Measurements from ENCODE around the gene CDK14. TPM values are rescaled to one million over a fixed set of nuclear protein-coding genes. Genes with fewer than 3 reads are reported as not detected.
"Not testable (repeated sequence)": the region's sequence is repeated elsewhere in the genome, so short reads cannot be mapped to it uniquely, and the experiment has no call there.

Gene CDK14
- total RNA-seq, 5 donors from 2014 or later (not counting 1 experiment from before 2014, with no cell fraction given) = 0.86 to 6.6 (median 1.6) TPM

- Histone ChIP-seq H3K36me3 (ENCODE audit: control insufficient read depth in 2 of 2, extremely low read depth in 1 of 2, insufficient read depth in 1 of 2, low read length in 1 of 2) (no peaks in the 10 kb centered on the region), H3K27ac (ENCODE audit: low read length) (no peak overlapping the region), H3K4me1 (ENCODE audit: control insufficient read depth in 1 of 2, extremely low read depth in 1 of 2, insufficient read depth in 2 of 2, low read length in 2 of 2) (no peaks in the 10 kb centered on the region), H3K4me3 (ENCODE audit: control insufficient read depth in 1 of 2, extremely low read depth in 1 of 2, low read length in 1 of 2) (no peak overlapping the region), H3K9me3 (no peaks in the 10 kb centered on the region), H3K27me3 (replicated peaks in 1 of 2; ENCODE audit: control insufficient read depth in 2 of 2, extremely low read depth in 1 of 2, insufficient read depth in 2 of 2, low read length in 1 of 2) (no peaks in the 10 kb centered on the region)
- H3K4me3 Mint-ChIP-seq = no peak overlapping the region
- peaks cover 0 to 4% of the 10 kb centered on the region in 2 donors for H3K27me3 Mint-ChIP-seq
- no peak for DNase-seq
- POLR2A ChIA-PET = no interaction called here
- no peak overlapping the region for H3K27ac Mint-ChIP-seq
- CTCF ChIA-PET = interaction anchor here in 1 of 2 donors (0.6 to 0.7 kb wide), 2 partner anchors 159 to 201 kb away, joined by 3 to 4 read pairs; no protein-coding TSS in a partner anchor
- 97% methylated on average over 3 of the region's 3 CpGs for WGBS (ENCODE audit: insufficient coverage)
- ATAC-seq (replicated peaks in 1 of 4) = no peak
- H3K36me3 Mint-ChIP-seq = no peaks in the 10 kb centered on the region
- H3K4me1 Mint-ChIP-seq = no peaks in the 10 kb centered on the region
- H3K9me3 Mint-ChIP-seq = no peaks in the 10 kb centered on the region
These were observed 35.4 kb downstream of the CDK14 start for GRCh38 chr7:90631502-90631901.

GRCh38 chr7:90639683-90640082, 43.6 kb downstream of the CDK14 start:
- H3K36me3 Mint-ChIP-seq; H3K9me3 ChIP-seq; H3K4me3 Mint-ChIP-seq; DNase-seq; CTCF ChIA-PET; H3K36me3 ChIP-seq (ENCODE audit: control insufficient read depth in 2 of 2, extremely low read depth in 1 of 2, insufficient read depth in 1 of 2, low read length in 1 of 2); H3K4me1 ChIP-seq (ENCODE audit: control insufficient read depth in 1 of 2, extremely low read depth in 1 of 2, insufficient read depth in 2 of 2, low read length in 2 of 2); H3K27ac ChIP-seq (ENCODE audit: low read length); H3K27me3 ChIP-seq (replicated peaks in 1 of 2; ENCODE audit: control insufficient read depth in 2 of 2, extremely low read depth in 1 of 2, insufficient read depth in 2 of 2, low read length in 1 of 2); H3K4me1 Mint-ChIP-seq; H3K27ac Mint-ChIP-seq; H3K27me3 Mint-ChIP-seq; ATAC-seq (replicated peaks in 1 of 4); H3K4me3 ChIP-seq (ENCODE audit: control insufficient read depth in 1 of 2, extremely low read depth in 1 of 2, low read length in 1 of 2); POLR2A ChIA-PET: not testable (repeated sequence)
- H3K9me3 Mint-ChIP-seq = peaks cover 6 to 11% (median 11%) of the 10 kb centered on the region in 3 donors
- 90% methylated on average over 9 of the region's 17 CpGs for WGBS (ENCODE audit: insufficient coverage)

- Histone ChIP-seq H3K9me3 (no peaks in the 10 kb centered on the region), H3K4me1 (ENCODE audit: control insufficient read depth in 1 of 2, extremely low read depth in 1 of 2, insufficient read depth in 2 of 2, low read length in 2 of 2) (no peaks in the 10 kb centered on the region), H3K36me3 (ENCODE audit: control insufficient read depth in 2 of 2, extremely low read depth in 1 of 2, insufficient read depth in 1 of 2, low read length in 1 of 2) (no peaks in the 10 kb centered on the region), H3K27ac (ENCODE audit: low read length) (no peak overlapping the region), H3K27me3 (replicated peaks in 1 of 2; ENCODE audit: control insufficient read depth in 2 of 2, extremely low read depth in 1 of 2, insufficient read depth in 2 of 2, low read length in 1 of 2) (no peaks in the 10 kb centered on the region), H3K4me3 (ENCODE audit: control insufficient read depth in 1 of 2, extremely low read depth in 1 of 2, low read length in 1 of 2) (no peak overlapping the region)
- no peak for ATAC-seq (replicated peaks in 1 of 4)
- Mint-ChIP-seq H3K27ac (no peak overlapping the region), H3K27me3 (no peaks in the 10 kb centered on the region), H3K4me3 (no peak overlapping the region), H3K36me3 (no peaks in the 10 kb centered on the region), H3K9me3 (peaks cover 6 to 11% (median 11%) of the 10 kb centered on the region in 3 donors), H3K4me1 (no peaks in the 10 kb centered on the region)
- no CpG with 5 or more reads among the region's 4 CpGs for WGBS (ENCODE audit: insufficient coverage)
- DNase-seq = no peak
- ChIA-PET POLR2A (no interaction called here), CTCF (no interaction called here)
These were observed 46.9 kb downstream of the CDK14 start for GRCh38 chr7:90642978-90643377.

GRCh38 chr7:90645784-90646183, 49.7 kb downstream of the CDK14 start:
- H3K27ac Mint-ChIP-seq = no peak overlapping the region
- no peaks in the 10 kb centered on the region for H3K4me1 ChIP-seq (ENCODE audit: control insufficient read depth in 1 of 2, extremely low read depth in 1 of 2, insufficient read depth in 2 of 2, low read length in 2 of 2)
- no peak overlapping the region for H3K27ac ChIP-seq (ENCODE audit: low read length)
- H3K4me3 Mint-ChIP-seq = no peak overlapping the region
- H3K36me3 ChIP-seq (ENCODE audit: control insufficient read depth in 2 of 2, extremely low read depth in 1 of 2, insufficient read depth in 1 of 2, low read length in 1 of 2) = no peaks in the 10 kb centered on the region
- H3K4me1 Mint-ChIP-seq = no peaks in the 10 kb centered on the region
- H3K36me3 Mint-ChIP-seq = no peaks in the 10 kb centered on the region
- no peaks in the 10 kb centered on the region for H3K27me3 Mint-ChIP-seq
- no peaks in the 10 kb centered on the region for H3K27me3 ChIP-seq (replicated peaks in 1 of 2; ENCODE audit: control insufficient read depth in 2 of 2, extremely low read depth in 1 of 2, insufficient read depth in 2 of 2, low read length in 1 of 2)
- peaks cover 6 to 10% (median 8%) of the 10 kb centered on the region in 3 donors for H3K9me3 Mint-ChIP-seq
- POLR2A ChIA-PET = no interaction called here
- CTCF ChIA-PET = no interaction called here
- H3K9me3 ChIP-seq = no peaks in the 10 kb centered on the region
- no peak for ATAC-seq (replicated peaks in 1 of 4)
- no peak overlapping the region for H3K4me3 ChIP-seq (ENCODE audit: control insufficient read depth in 1 of 2, extremely low read depth in 1 of 2, low read length in 1 of 2)
- no CpG with 5 or more reads among the region's 1 CpG for WGBS (ENCODE audit: insufficient coverage)
- DNase-seq = no peak

GRCh38 chr7:90648107-90648506, 52.0 kb downstream of the CDK14 start:
- no peaks in the 10 kb centered on the region for H3K9me3 ChIP-seq
- H3K4me1 Mint-ChIP-seq = no peaks in the 10 kb centered on the region
- no peaks in the 10 kb centered on the region for H3K27me3 ChIP-seq (replicated peaks in 1 of 2; ENCODE audit: control insufficient read depth in 2 of 2, extremely low read depth in 1 of 2, insufficient read depth in 2 of 2, low read length in 1 of 2)
- no peaks in the 10 kb centered on the region for H3K4me1 ChIP-seq (ENCODE audit: control insufficient read depth in 1 of 2, extremely low read depth in 1 of 2, insufficient read depth in 2 of 2, low read length in 2 of 2)
- CTCF ChIA-PET = no interaction called here
- peaks cover 0 to 3% (median 3%) of the 10 kb centered on the region in 3 donors for H3K9me3 Mint-ChIP-seq
- POLR2A ChIA-PET = interaction anchor here in 1 of 2 donors (0.5 kb wide), 1 partner anchor 130 kb away, joined by 3 read pairs; no protein-coding TSS in a partner anchor
- 95% methylated on average over 2 of the region's 2 CpGs for WGBS (ENCODE audit: insufficient coverage)
- H3K27ac Mint-ChIP-seq = no peak overlapping the region
- no peak for DNase-seq
- no peaks in the 10 kb centered on the region for H3K27me3 Mint-ChIP-seq
- no peak overlapping the region for H3K4me3 ChIP-seq (ENCODE audit: control insufficient read depth in 1 of 2, extremely low read depth in 1 of 2, low read length in 1 of 2)
- no peak overlapping the region for H3K4me3 Mint-ChIP-seq
- no peak for ATAC-seq (replicated peaks in 1 of 4)
- no peaks in the 10 kb centered on the region for H3K36me3 Mint-ChIP-seq
- H3K36me3 ChIP-seq (ENCODE audit: control insufficient read depth in 2 of 2, extremely low read depth in 1 of 2, insufficient read depth in 1 of 2, low read length in 1 of 2) = no peaks in the 10 kb centered on the region
- H3K27ac ChIP-seq (ENCODE audit: low read length) = no peak overlapping the region

- H3K27me3 ChIP-seq (replicated peaks in 1 of 2; ENCODE audit: control insufficient read depth in 2 of 2, extremely low read depth in 1 of 2, insufficient read depth in 2 of 2, low read length in 1 of 2) = no peaks in the 10 kb centered on the region
- no peak for ATAC-seq (replicated peaks in 1 of 4)
- Mint-ChIP-seq H3K27me3 (no peaks in the 10 kb centered on the region), H3K4me1 (no peaks in the 10 kb centered on the region), H3K4me3 (no peak overlapping the region), H3K27ac (no peak overlapping the region), H3K36me3 (no peaks in the 10 kb centered on the region), H3K9me3 (peaks cover 0 to 3% (median 2%) of the 10 kb centered on the region in 3 donors)
- H3K4me3 ChIP-seq (ENCODE audit: control insufficient read depth in 1 of 2, extremely low read depth in 1 of 2, low read length in 1 of 2) = no peak overlapping the region
- H3K4me1 ChIP-seq (ENCODE audit: control insufficient read depth in 1 of 2, extremely low read depth in 1 of 2, insufficient read depth in 2 of 2, low read length in 2 of 2) = no peaks in the 10 kb centered on the region
- no peaks in the 10 kb centered on the region for H3K9me3 ChIP-seq
- no peak overlapping the region for H3K27ac ChIP-seq (ENCODE audit: low read length)
- DNase-seq = no peak
- ChIA-PET POLR2A (no interaction called here), CTCF (no interaction called here)
- H3K36me3 ChIP-seq (ENCODE audit: control insufficient read depth in 2 of 2, extremely low read depth in 1 of 2, insufficient read depth in 1 of 2, low read length in 1 of 2) = no peaks in the 10 kb centered on the region
These were observed 52.7 kb downstream of the CDK14 start for GRCh38 chr7:90648834-90649233.
